HG02763 (cell line): ENCODE data around the gene PLXDC1.
"Not testable (repeated sequence)": the region's sequence is repeated elsewhere in the genome, so short reads cannot be mapped to it uniquely, and the experiment has no call there.

Experiments
- ATAC-seq: cut with Tn5 transposase; IDR thresholded peaks from one replicate; pipeline ENCODE4 v1.9.1; 2021; ENCODE audit warnings: mild to moderate bottlenecking, moderate library complexity; ENCODE audit not compliant: unreplicated experiment

PLXDC1 gene

GRCh38 chr17:39183045-39183444, 31.6 kb upstream of the PLXDC1 start:
- ATAC-seq: no peak

GRCh38 chr17:39181303-39181702, 29.9 kb upstream of the PLXDC1 start:
- no peak for ATAC-seq

GRCh38 chr17:39178536-39178935, 27.1 kb upstream of the PLXDC1 start:
- ATAC-seq: no peak

GRCh38 chr17:39177256-39177655, 25.8 kb upstream of the PLXDC1 start:
- ATAC-seq: no peak

- ATAC-seq: no peak
Measured at GRCh38 chr17:39175695-39176093, 24.3 kb upstream of the PLXDC1 start.

GRCh38 chr17:39174920-39175694, 23.7 kb upstream of the PLXDC1 start:
- no peak for ATAC-seq

- no peak for ATAC-seq
Measured at GRCh38 chr17:39173526-39174274, 22.3 kb upstream of the PLXDC1 start.

GRCh38 chr17:39173080-39173479, 21.6 kb upstream of the PLXDC1 start:
- no peak for ATAC-seq

GRCh38 chr17:39171933-39172332, 20.5 kb upstream of the PLXDC1 start:
- ATAC-seq: no peak

GRCh38 chr17:39170558-39170957, 19.1 kb upstream of the PLXDC1 start:
- ATAC-seq: no peak

GRCh38 chr17:39170109-39170508, 18.7 kb upstream of the PLXDC1 start:
- no peak for ATAC-seq

- no peak for ATAC-seq
Measured at GRCh38 chr17:39169518-39169917, 18.1 kb upstream of the PLXDC1 start.

- no peak for ATAC-seq
Measured at GRCh38 chr17:39169101-39169500, 17.7 kb upstream of the PLXDC1 start.

GRCh38 chr17:39168503-39168902, 17.1 kb upstream of the PLXDC1 start:
- not testable (repeated sequence) for ATAC-seq

- no peak for ATAC-seq
Measured at GRCh38 chr17:39167476-39167875, 16.0 kb upstream of the PLXDC1 start.

GRCh38 chr17:39166437-39167335, 15.2 kb upstream of the PLXDC1 start:
- ATAC-seq: no peak

- ATAC-seq: no peak
Measured at GRCh38 chr17:39165841-39166349, 14.5 kb upstream of the PLXDC1 start, which contains the start of gene ARL5C. ARL5C (minus strand) TSS chr17:39166161; CDS start chr17:39165760, 401 bp downstream.

GRCh38 chr17:39165178-39165840, 13.9 kb upstream of the PLXDC1 start:
- no peak for ATAC-seq

GRCh38 chr17:39164675-39165143, 13.3 kb upstream of the PLXDC1 start:
- no peak for ATAC-seq

- no peak for ATAC-seq
Measured at GRCh38 chr17:39161962-39162361, 10.5 kb upstream of the PLXDC1 start.
